GM12891 (cell line): ENCODE results near the gene TKT.

Experiments used
- DNase-seq: peaks from one replicate; pipeline ENCODE4 v3.0.0; 2011; ENCODE audit warnings: low spot score; ENCODE audit not compliant: insufficient read length
- FAIRE-seq: peaks from 2 replicates; lab custom pipeline; 2011; peaks lifted over from hg19 to GRCh38; lab: Jason Lieb, UNC
- PAX5 ChIP-seq: IDR thresholded peaks from 2 replicates; pipeline ENCODE4 v1.6.1; 2011; ENCODE audit warnings: low read length, moderate library complexity, mild to moderate bottlenecking; ENCODE audit not compliant: insufficient read depth, severe bottlenecking
- POLR2A ChIP-seq: IDR thresholded peaks from 2 replicates; pipeline ENCODE4 v1.6.1; 2011; ENCODE audit warnings: low read depth, low read length, control low read depth
- POLR2AphosphoS5 ChIP-seq: IDR thresholded peaks from 2 replicates; pipeline ENCODE4 v1.6.1; 2011; ENCODE audit warnings: low read depth, low read length, control low read depth
- POU2F2 ChIP-seq: IDR thresholded peaks from 2 replicates; pipeline ENCODE4 v1.6.1; 2011; ENCODE audit warnings: low read depth, mild to moderate bottlenecking, control low read depth, low read length, moderate library complexity
- SPI1 ChIP-seq: IDR thresholded peaks from 2 replicates; pipeline ENCODE4 v1.6.1; 2011; ENCODE audit warnings: low read depth, low read length, control low read depth
- TAF1 ChIP-seq: IDR thresholded peaks from 2 replicates; pipeline ENCODE4 v1.6.1; 2011; ENCODE audit warnings: low read depth, low read length, control low read depth

Gene TKT

GRCh38 chr3:53232641-53233377 is 23.0 kb downstream of the TKT start:
- FAIRE-seq (no peak), DNase-seq (no peak)
- peak; percentile 51; the same call in 1 of the 2 replicates for TF ChIP-seq POLR2AphosphoS5
- no peak for TF ChIP-seq SPI1

GRCh38 chr3:53231532-53232511 is 24.0 kb downstream of the TKT start:
- FAIRE-seq (no peak), DNase-seq (no peak)
- TF ChIP-seq POLR2AphosphoS5 (peak; percentile 36; the same call in 1 of the 2 replicates), SPI1 (no peak), POLR2A (0 out of 2 replicates have a peak, but pooled peaks have one; percentile 26), TAF1 (no peak), POU2F2 (0 out of 2 replicates have a peak, but pooled peaks have one; percentile 9), PAX5 (no peak)

DNA sequence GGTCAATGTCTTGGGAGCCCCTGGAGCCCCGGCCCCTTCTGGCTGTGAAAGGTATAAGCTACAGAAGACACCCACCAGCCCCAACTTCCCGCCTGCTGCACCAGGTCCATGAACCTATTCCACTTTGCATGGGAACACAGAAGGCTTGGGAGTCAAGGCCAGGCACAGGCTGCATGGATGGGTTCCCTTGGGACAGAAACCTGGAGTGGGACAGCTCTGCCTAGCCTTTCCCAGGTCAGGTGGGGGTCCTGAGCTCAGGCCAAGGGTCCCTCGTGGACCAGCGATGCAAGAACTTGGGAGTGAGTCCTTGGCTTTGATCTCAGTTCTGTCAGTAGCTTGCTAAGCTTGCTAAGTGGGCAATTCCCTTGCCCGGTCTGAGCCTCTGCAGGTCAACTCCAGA is 25.0 kb downstream of the TKT start:
- FAIRE-seq = no peak
- TF ChIP-seq PAX5 (no peak), TAF1 (no peak), POLR2A (no peak), SPI1 (no peak), POU2F2 (no peak), POLR2AphosphoS5 (no peak)
- DNase-seq = no peak

DNA sequence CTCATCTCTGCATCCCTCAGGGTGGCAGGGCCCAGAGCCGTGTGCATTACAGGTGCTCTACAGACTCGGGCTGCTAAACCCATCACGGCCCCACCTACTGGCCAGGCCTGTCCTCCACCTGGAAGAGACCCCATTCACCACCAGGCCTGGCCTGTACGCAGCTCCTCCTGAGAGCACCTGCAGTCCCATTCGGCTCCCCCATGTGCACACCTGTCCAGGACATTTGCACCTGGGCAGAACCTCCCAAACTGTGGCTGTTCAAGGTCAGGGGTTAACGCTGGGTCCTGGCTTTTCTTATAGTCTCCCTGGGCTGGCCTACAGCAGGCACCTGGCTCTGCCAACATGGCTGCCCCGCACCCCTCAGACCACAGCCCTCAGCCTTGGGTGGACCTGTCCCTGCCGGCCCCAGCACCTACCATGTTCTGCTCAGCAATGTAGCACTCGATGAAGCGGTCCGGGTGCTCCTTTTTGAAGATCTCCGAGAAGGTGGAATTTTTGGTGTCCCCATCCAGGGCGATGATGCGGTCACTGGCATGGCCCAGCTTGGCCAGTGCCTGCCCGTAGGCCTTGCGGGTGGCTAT is 25.7 kb downstream of the TKT start:
- FAIRE-seq (no peak), DNase-seq (no peak)
- TF ChIP-seq POLR2AphosphoS5 = no peak
- no peak for TF ChIP-seq POU2F2
- no peak for TF ChIP-seq TAF1

GRCh38 chr3:53229606-53230005 is 26.2 kb downstream of the TKT start:
- FAIRE-seq (no peak), DNase-seq (no peak)
- no peak for TF ChIP-seq POLR2A
- TF ChIP-seq SPI1 = no peak
- no peak for TF ChIP-seq POLR2AphosphoS5
- TF ChIP-seq PAX5 = no peak
- no peak for TF ChIP-seq POU2F2
- TF ChIP-seq TAF1 = no peak

DNA sequence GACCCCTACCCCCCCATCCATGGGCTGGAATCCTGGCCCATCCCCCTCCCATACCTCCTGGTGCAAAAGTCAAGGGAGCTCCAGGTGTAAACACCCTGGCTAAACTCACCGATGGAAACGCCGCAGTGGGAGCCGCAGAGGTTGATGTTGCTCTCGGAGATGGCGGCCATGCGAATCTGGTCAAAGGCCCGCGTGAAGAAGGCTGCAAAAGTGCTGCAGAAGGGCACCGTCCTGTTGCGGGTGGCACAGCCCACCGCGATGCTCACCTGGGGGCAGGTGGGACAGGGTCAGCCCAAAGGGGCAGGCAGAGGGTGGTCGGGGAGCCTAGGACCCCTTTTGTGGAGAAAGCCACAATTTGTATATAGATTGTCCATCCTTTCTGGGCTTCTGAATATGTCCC is 26.7 kb downstream of the TKT start:
- TF ChIP-seq PAX5 = no peak
- TF ChIP-seq TAF1 = no peak
- TF ChIP-seq POLR2AphosphoS5 = no peak
- no peak for TF ChIP-seq SPI1
- no peak for TF ChIP-seq POLR2A
- TF ChIP-seq POU2F2 = no peak
- DNase-seq (no peak), FAIRE-seq (no peak)

GRCh38 chr3:53227993-53228885 is 27.6 kb downstream of the TKT start:
- TF ChIP-seq TAF1 (no peak), SPI1 (no peak), PAX5 (no peak), POU2F2 (no peak), POLR2AphosphoS5 (no peak), POLR2A (no peak)
- DNase-seq (no peak), FAIRE-seq (no peak)

DNA sequence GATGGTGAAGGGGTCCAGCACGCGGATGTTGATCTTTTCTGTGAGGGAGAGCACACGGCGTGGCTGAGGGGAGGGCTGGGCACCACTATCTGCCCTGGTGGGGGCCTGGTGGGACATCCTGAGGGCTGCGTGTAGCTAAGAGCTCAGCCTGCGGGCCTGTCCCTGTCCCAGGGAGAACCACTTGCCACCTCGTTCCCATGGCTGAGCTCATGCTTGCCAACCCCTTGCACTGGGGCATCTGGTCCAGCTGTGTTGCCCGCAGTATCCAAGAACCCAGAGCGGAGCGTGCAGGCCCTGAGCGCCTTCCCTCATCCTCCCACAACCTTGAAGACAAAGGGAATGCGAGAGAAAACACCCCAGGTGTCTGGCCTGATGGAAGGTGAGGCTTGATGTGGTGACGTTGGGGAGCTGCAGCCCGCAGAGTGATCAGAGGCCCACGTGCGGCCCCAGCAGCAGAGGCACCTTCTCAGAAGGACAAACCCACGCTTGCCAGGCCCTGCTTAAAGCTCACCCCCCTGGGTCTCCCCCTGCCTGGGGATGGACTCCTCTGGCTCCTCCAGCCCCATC is 28.9 kb downstream of the TKT start:
- TF ChIP-seq SPI1 (no peak), POLR2A (no peak), PAX5 (no peak), POLR2AphosphoS5 (no peak), TAF1 (no peak), POU2F2 (no peak)
- FAIRE-seq = no peak

More for the DNA sequence above, 28.9 kb downstream of the TKT start:
- DNase-seq = no peak
